IPS-20b (cell line): Measurements from ENCODE around the gene FARS2.

ENCODE experiments used
- H3K27ac ChIP-seq: one replicate; pipeline ENCODE4 v1.5.1; 2013; ENCODE audit warnings: low read length
- H3K27me3 ChIP-seq: 2 replicates; pipeline ENCODE4 v1.6.1; 2013; ENCODE audit warnings: mild to moderate bottlenecking, low read length, inconsistent platforms; ENCODE audit not compliant: insufficient read depth
- H3K36me3 ChIP-seq: 2 replicates; pipeline ENCODE4 v1.6.1; 2013; ENCODE audit warnings: low read depth, mild to moderate bottlenecking, inconsistent platforms, low read length, moderate library complexity; ENCODE audit not compliant: insufficient read depth
- H3K4me1 ChIP-seq: 2 replicates; pipeline ENCODE4 v1.6.1; 2013; ENCODE audit warnings: mild to moderate bottlenecking, control low read depth, inconsistent platforms, low read length, moderate library complexity; ENCODE audit not compliant: insufficient read depth
- H3K4me3 ChIP-seq: 2 replicates; pipeline ENCODE4 v1.5.1; 2013; ENCODE audit warnings: mild to moderate bottlenecking, low read length, inconsistent platforms
- H3K9ac ChIP-seq: 2 replicates; pipeline ENCODE4 v1.6.1; 2013; ENCODE audit warnings: low read depth, mild to moderate bottlenecking, inconsistent platforms, low read length, moderate library complexity
- H3K9me3 ChIP-seq: 2 replicates; pipeline ENCODE4 v1.6.1; 2013; ENCODE audit warnings: mild to moderate bottlenecking, low read depth, low read length, inconsistent platforms; ENCODE audit not compliant: insufficient read depth

The FARS2 gene

GRCh38 chr6:5605937-5606336 lies 344.6 kb downstream of the FARS2 start:
- H3K27me3 ChIP-seq = no peaks in the 10 kb centered on the region
- no peak overlapping the region for H3K27ac ChIP-seq
- H3K4me3 ChIP-seq = no peak overlapping the region
- no peaks in the 10 kb centered on the region for H3K9me3 ChIP-seq
- H3K36me3 ChIP-seq = no peaks in the 10 kb centered on the region
- H3K9ac ChIP-seq = no peak overlapping the region
- H3K4me1 ChIP-seq = no peaks in the 10 kb centered on the region

GRCh38 chr6:5606546-5606945 lies 345.2 kb downstream of the FARS2 start:
- H3K9me3 ChIP-seq = no peaks in the 10 kb centered on the region
- no peaks in the 10 kb centered on the region for H3K27me3 ChIP-seq
- no peaks in the 10 kb centered on the region for H3K4me1 ChIP-seq
- H3K27ac ChIP-seq = no peak overlapping the region
- H3K9ac ChIP-seq = no peak overlapping the region
- no peaks in the 10 kb centered on the region for H3K36me3 ChIP-seq
- no peak overlapping the region for H3K4me3 ChIP-seq

GRCh38 chr6:5610640-5611039 lies 349.3 kb downstream of the FARS2 start:
- Histone ChIP-seq H3K27me3 (no peaks in the 10 kb centered on the region), H3K27ac (no peak overlapping the region), H3K4me3 (no peak overlapping the region), H3K4me1 (no peaks in the 10 kb centered on the region), H3K36me3 (no peaks in the 10 kb centered on the region), H3K9me3 (no peaks in the 10 kb centered on the region), H3K9ac (no peak overlapping the region)

GRCh38 chr6:5617179-5617578 lies 355.9 kb downstream of the FARS2 start:
- Histone ChIP-seq H3K9ac (no peak overlapping the region), H3K9me3 (no peaks in the 10 kb centered on the region), H3K27ac (no peak overlapping the region), H3K36me3 (no peaks in the 10 kb centered on the region), H3K4me1 (no peaks in the 10 kb centered on the region), H3K27me3 (no peaks in the 10 kb centered on the region), H3K4me3 (no peak overlapping the region)

- H3K4me3 ChIP-seq = no peak overlapping the region
- H3K4me1 ChIP-seq = no peaks in the 10 kb centered on the region
- no peak overlapping the region for H3K9ac ChIP-seq
- no peaks in the 10 kb centered on the region for H3K9me3 ChIP-seq
- H3K36me3 ChIP-seq = no peaks in the 10 kb centered on the region
- no peaks in the 10 kb centered on the region for H3K27me3 ChIP-seq
- H3K27ac ChIP-seq = no peak overlapping the region
These were observed 357.9 kb downstream of the FARS2 start for GRCh38 chr6:5619249-5619648.

GRCh38 chr6:5622276-5623005 lies 361.1 kb downstream of the FARS2 start:
- no peaks in the 10 kb centered on the region for H3K36me3 ChIP-seq
- no peak overlapping the region for H3K27ac ChIP-seq
- H3K27me3 ChIP-seq = no peaks in the 10 kb centered on the region
- no peak overlapping the region for H3K9ac ChIP-seq
- no peaks in the 10 kb centered on the region for H3K9me3 ChIP-seq
- no peaks in the 10 kb centered on the region for H3K4me1 ChIP-seq
- H3K4me3 ChIP-seq = no peak overlapping the region

GRCh38 chr6:5623769-5624168 lies 362.5 kb downstream of the FARS2 start:
- Histone ChIP-seq H3K27me3 (no peaks in the 10 kb centered on the region), H3K36me3 (no peaks in the 10 kb centered on the region), H3K9ac (no peak overlapping the region), H3K27ac (no peak overlapping the region), H3K4me3 (no peak overlapping the region), H3K9me3 (no peaks in the 10 kb centered on the region), H3K4me1 (peaks cover 6% of the 10 kb centered on the region; the same call in 1 of the 2 replicates)

- H3K36me3 ChIP-seq = no peaks in the 10 kb centered on the region
- no peak overlapping the region for H3K27ac ChIP-seq
- no peak overlapping the region for H3K4me3 ChIP-seq
- no peaks in the 10 kb centered on the region for H3K27me3 ChIP-seq
- no peaks in the 10 kb centered on the region for H3K9me3 ChIP-seq
- no peak overlapping the region for H3K9ac ChIP-seq
- peaks cover 6% of the 10 kb centered on the region; the same call in 1 of the 2 replicates for H3K4me1 ChIP-seq
These were observed 362.9 kb downstream of the FARS2 start for GRCh38 chr6:5624256-5624655.

- Histone ChIP-seq H3K9ac (no peak overlapping the region), H3K27ac (no peak overlapping the region), H3K4me1 (peaks cover 6% of the 10 kb centered on the region; the same call in 1 of the 2 replicates), H3K36me3 (no peaks in the 10 kb centered on the region), H3K4me3 (no peak overlapping the region), H3K9me3 (no peaks in the 10 kb centered on the region), H3K27me3 (no peaks in the 10 kb centered on the region)
These were observed 365.6 kb downstream of the FARS2 start for GRCh38 chr6:5626727-5627426.

GRCh38 chr6:5630636-5631035 lies 369.3 kb downstream of the FARS2 start:
- Histone ChIP-seq H3K9ac (no peak overlapping the region), H3K27me3 (no peaks in the 10 kb centered on the region), H3K9me3 (no peaks in the 10 kb centered on the region), H3K27ac (no peak overlapping the region), H3K4me1 (peaks cover 6% of the 10 kb centered on the region; the same call in 1 of the 2 replicates), H3K36me3 (no peaks in the 10 kb centered on the region), H3K4me3 (no peak overlapping the region)

- Histone ChIP-seq H3K4me1 (peaks cover 6% of the 10 kb centered on the region; the same call in 1 of the 2 replicates), H3K9me3 (no peaks in the 10 kb centered on the region)
These were observed 371.1 kb downstream of the FARS2 start for GRCh38 chr6:5632348-5632935.

GRCh38 chr6:5634525-5634924 lies 373.2 kb downstream of the FARS2 start:
- Histone ChIP-seq H3K4me1 (0 out of 2 replicates have a peak, but pooled peaks cover 6% of the 10 kb centered on the region), H3K9me3 (no peaks in the 10 kb centered on the region), H3K4me3 (no peak overlapping the region), H3K27me3 (no peaks in the 10 kb centered on the region), H3K9ac (no peak overlapping the region), H3K27ac (no peak overlapping the region), H3K36me3 (no peaks in the 10 kb centered on the region)

More at GRCh38 chr6:5632348-5632935, 371.1 kb downstream of the FARS2 start:
- Histone ChIP-seq H3K4me3 (no peak overlapping the region), H3K36me3 (no peaks in the 10 kb centered on the region), H3K27me3 (no peaks in the 10 kb centered on the region), H3K27ac (no peak overlapping the region), H3K9ac (no peak overlapping the region)
